HL-60 (cell line): Measurements from ENCODE around the gene NMUR1.

ENCODE experiments used
- DNase-seq, 2 experiments: peaks; one replicate each; pipeline ENCODE4 v3.0.0-alpha.2; 2010 to 2020; ENCODE audit warnings: low read depth in 1 of 2, low spot score in 1 of 2
- H3K27ac ChIP-seq: fragments of 250-450 bp; sonication (Bioruptor Pico); replicated peaks from 2 replicates; pipeline ENCODE4 v1.5.1; 2020; ENCODE audit warnings: mild to moderate bottlenecking, moderate library complexity
- H3K27me3 ChIP-seq: fragments of 250-450 bp; sonication (Bioruptor Pico); 2 replicates; pipeline ENCODE4 v1.5.1; 2021; ENCODE audit warnings: mild to moderate bottlenecking, moderate library complexity; ENCODE audit not compliant: insufficient read depth, poor library complexity, severe bottlenecking
- H3K4me3 ChIP-seq: replicated peaks from 2 replicates; pipeline ENCODE4 v1.5.1; 2011; ENCODE audit warnings: mild to moderate bottlenecking, control low read depth, low read length; ENCODE audit not compliant: insufficient read depth
- CTCF ChIP-seq: IDR thresholded peaks from one replicate; pipeline ENCODE4 v1.5.1; 2011; ENCODE audit warnings: low read length, control low read depth, inconsistent platforms; ENCODE audit not compliant: insufficient read depth
- GABPA ChIP-seq: IDR thresholded peaks from 2 replicates; pipeline ENCODE4 v1.6.1; 2012; ENCODE audit warnings: low read depth
- POLR2AphosphoS5 ChIP-seq: IDR thresholded peaks from 2 replicates; pipeline ENCODE4 v1.6.1; 2012; ENCODE audit warnings: low read depth
- REST ChIP-seq: IDR thresholded peaks from 2 replicates; pipeline ENCODE4 v1.6.1; 2012; ENCODE audit warnings: low read depth; ENCODE audit not compliant: insufficient replicate concordance
- SPI1 ChIP-seq: IDR thresholded peaks from 2 replicates; pipeline ENCODE4 v1.6.1; 2012; ENCODE audit warnings: low read depth, mild to moderate bottlenecking, borderline replicate concordance

Gene NMUR1

DNA sequence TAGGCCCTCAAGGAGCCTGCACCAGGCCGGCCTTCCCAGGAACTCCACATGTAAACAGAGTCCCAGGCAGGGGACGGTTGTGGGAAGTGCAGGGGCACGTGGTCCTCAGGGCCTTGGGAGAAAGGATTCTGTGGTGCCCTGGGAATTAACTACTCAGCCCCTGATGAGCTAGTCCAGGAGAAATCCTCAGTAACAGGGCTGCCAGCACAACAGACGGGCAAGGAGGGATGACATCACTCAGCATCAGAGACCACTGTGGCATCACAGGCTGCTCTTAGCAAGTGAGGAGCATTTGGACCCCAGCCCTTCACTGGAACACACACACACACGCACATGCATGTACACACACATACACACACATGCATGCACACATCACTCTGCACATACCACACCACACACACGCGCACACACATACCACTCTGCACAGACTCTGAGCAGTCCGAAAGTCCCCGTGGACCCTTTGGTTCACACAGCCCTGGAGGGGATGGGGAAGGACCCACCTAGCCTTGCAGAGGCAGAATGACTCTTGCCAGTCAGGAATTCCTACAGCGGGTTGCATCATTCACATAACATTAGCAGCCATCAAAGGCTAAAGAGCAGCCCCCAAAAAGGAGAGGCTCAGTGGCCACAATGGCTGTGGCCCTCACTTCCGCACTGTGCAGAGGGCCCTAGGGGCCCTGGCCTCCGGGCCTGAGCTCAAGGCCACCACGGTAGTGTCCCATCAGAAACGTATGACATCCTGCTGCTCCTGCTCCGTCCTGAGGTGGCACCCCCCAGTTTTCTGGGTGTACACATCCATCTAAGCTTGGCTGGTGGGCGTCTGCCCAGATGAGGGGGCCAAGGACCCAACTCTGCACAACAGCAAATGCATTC lies 1.9 kb upstream of the NMUR1 start:
- TF ChIP-seq SPI1 = no peak
- TF ChIP-seq CTCF = no peak
- no peak for TF ChIP-seq REST
- no peak for TF ChIP-seq GABPA
- TF ChIP-seq POLR2AphosphoS5 = no peak
- no peak overlapping the region for H3K4me3 ChIP-seq
- H3K27me3 ChIP-seq = peaks cover 10% of the 10 kb centered on the region
- DNase-seq = no peak
- no peak overlapping the region for H3K27ac ChIP-seq

- Histone ChIP-seq H3K4me3 (no peak overlapping the region), H3K27me3 (peaks cover 10% of the 10 kb centered on the region), H3K27ac (no peak overlapping the region)
- no peak for TF ChIP-seq SPI1
- TF ChIP-seq CTCF = no peak
- TF ChIP-seq POLR2AphosphoS5 = no peak
- DNase-seq = no peak
Observed at GRCh38 chr2:231531466-231531865, 1.2 kb upstream of the NMUR1 start.

DNA sequence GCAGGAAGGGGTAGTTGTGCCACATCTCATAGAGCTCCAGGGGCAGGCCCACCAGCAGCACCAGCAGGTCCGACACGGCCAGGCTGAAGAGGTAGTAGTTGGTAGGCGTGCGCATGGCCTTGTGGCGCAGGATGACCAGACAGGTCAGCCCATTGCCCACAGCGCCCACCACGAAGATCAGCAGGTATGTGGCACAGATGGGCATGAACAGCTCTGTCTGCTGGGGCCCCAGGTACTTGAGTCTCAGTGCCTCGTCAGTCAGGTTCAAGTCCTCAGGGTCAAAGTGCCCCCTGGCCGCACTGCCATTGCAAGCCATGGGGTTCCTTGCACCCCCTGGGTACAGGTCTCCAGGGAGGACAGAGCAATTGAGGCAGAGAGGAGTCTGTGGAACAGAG lies 1.6 kb downstream of the NMUR1 start:
- TF ChIP-seq CTCF (no peak), SPI1 (no peak), REST (no peak)
- DNase-seq = no peak
- Histone ChIP-seq H3K4me3 (no peak overlapping the region), H3K27me3 (peaks cover 10% of the 10 kb centered on the region), H3K27ac (no peak overlapping the region)
